Epithelial cell of prostate (primary cell): Measurements from ENCODE around the gene HPN.
"Not testable (repeated sequence)": the region's sequence is repeated elsewhere in the genome, so short reads cannot be mapped to it uniquely, and the experiment has no call there.

Experiments
- DNase-seq: peaks from one replicate; pipeline ENCODE4 v3.0.0-alpha.2; 2011; ENCODE audit warnings: low read depth, low spot score
- H3K27ac ChIP-seq: fragments of 450-650 bp; 2 replicates; pipeline ENCODE4 v1.5.1; 2017; ENCODE audit warnings: mild to moderate bottlenecking

HPN gene

DNA sequence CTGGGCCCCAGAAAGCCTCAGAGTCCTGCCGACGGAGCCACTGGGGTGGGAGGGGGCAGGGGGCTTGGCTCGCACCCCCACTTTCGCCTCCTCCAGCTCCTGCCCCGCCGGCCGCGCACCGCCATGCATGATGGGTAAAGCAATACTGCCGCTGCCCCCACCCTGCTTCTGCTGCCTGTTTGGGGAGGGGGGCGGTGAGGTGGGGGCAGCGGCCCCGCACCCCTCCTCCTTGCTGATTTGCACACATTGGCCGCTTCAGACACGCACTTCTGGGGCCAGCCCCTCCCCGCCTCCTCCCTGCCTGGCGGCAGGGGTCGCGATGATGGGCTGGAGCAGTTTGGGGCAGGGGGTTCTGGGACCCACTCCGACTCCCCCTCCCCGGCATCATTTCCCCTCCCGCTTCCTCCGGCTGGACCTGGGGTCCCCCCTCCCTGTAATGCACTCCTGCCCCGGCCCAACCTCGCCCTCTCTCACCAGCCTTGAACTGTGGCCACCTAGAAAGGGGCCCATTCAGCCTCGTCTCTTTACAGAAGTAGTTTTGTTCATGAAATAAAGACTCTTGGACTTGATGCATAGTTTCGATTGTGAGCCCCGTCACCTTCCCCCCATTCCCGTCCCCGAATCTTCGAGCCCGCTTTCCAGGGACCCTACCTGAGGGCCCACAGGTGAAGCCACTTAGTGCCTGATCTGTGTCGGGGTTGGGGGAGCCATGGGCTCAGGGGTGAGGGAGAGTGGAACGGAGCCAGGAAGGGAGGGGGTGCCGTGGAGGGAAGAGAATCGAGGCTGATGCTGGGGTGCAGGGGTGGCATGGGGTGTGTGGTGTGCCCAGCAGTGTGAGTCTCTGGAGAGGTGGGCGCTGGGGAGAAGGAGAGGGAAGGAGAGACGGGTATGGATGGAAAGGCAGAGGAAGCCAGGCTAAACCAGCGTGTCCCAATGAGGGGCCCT, 1.4 kb upstream of the HPN start:
- DNase-seq: no peak
- no peak overlapping the region for H3K27ac ChIP-seq

DNA sequence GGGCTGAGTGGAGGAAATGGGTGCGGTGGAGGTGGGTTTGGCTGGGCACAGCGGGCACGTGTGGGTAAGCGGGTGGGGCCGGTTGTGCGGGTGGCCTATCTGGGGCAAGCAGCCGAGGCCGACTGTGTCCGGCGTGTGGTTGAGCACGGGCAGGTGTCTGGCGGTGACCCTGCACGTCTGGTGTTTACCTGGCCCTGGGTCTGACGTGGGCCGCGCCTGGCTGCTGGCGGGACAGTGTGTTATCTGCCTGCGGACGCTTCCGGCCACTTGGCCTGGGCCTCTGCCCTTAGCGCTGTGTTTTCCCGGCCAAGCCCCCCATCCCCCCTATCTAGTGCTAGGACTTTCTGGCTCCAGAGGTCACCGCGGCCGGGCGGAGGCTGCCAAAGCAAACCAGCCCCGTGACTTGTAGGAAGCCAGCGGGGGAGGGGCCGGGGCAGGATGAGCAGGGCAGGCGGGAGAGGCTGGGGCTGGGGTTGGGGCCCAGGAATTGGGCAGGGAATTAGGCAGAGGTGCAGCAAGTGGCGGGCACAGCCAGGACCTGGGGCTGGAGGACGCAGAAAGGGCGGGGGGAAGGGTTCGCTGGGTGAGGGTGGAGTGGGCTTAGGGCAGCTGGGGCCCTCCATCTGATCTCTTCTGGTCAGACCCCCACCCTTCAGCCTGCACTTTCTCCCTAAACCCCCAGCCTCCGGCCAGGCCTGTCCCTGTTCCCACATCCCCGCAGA, 534 bp upstream of the HPN start:
- no peak for DNase-seq
- H3K27ac ChIP-seq: no peak overlapping the region

DNA sequence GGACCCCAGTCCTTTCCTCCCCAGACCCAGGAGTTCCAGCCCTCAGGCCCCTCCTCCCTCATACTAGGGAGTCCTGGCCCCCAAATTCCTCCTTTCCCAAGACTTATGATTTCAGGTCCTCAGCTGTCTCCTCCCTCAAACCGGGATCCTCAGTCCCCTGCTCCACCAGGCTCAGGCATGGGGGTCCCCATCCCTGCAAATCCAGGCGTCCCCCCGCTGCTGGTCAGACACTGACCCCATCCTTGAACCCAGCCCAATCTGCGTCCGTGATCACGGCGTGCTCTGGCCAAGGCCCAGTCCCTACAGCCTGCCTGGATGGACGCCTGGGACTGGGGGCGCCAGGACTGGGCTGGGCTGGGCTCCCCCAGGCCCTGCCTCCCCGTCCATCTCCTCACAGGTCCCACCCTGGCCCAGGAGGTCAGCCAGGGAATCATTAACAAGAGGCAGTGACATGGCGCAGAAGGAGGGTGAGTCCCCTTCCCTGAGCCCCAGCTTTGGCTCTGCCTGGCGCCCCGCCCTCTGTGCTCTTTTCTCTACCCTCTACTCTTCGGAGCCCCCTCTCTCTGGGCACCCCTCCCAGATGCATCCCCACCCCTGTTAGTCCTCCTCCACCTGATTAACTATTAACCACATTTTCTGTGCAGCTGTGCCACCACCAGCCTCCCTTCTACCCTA, 672 bp downstream of the HPN start:
- no peak for DNase-seq
- H3K27ac ChIP-seq: no peak overlapping the region

DNA sequence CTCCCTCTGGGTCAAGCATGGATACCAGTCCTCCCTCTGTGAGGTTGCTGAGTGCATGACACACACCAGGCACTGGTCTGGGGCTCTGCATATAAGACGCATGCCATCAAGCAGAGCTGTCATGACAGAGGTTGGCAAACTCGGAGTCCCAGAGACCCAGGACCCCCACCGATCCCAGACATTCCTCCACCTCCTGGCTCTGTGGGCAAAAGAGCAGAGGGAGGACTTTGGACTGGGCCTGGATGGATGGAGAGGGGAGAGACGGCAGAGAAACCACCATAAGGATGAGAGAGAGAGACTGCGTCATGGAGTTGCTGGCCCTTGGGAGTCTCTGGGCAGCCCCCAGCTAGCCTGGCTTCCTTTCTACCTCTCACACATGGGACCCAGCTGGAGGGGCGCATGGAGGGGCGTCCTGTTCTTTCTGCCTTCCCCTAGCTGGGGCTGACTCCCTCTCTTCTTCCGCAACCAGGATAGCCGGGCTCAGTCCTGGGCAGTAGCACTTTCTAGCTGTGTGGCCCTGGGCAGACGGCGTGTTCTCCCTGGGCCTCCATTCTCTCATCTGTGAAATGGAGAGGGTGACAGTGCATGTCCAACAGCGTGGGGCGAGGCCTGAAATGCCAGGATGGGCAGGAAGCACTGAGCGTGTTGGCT, 1.6 kb downstream of the HPN start:
- no peak overlapping the region for H3K27ac ChIP-seq
- DNase-seq: no peak

DNA sequence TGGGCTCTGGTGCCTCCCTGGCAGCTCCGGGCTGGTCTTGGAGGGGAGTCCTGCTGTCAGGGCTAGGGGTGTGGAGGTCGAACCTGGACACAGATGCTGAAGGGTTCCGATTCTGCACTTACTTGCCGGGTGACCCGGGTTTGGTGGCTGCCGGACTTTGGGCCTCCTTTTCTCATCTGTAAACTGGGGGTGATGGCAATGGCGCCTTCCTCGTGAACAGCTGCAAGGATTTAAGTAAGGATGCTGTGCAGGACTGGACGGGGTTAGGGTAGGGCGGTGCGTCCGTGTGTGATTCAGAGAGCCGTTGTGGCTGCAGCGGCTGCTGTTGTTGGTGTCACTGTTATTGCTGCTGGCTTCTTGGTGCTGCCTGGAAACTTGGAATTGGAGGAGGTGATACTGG, 2.4 kb downstream of the HPN start:
- no peak for DNase-seq
- no peak overlapping the region for H3K27ac ChIP-seq

DNA sequence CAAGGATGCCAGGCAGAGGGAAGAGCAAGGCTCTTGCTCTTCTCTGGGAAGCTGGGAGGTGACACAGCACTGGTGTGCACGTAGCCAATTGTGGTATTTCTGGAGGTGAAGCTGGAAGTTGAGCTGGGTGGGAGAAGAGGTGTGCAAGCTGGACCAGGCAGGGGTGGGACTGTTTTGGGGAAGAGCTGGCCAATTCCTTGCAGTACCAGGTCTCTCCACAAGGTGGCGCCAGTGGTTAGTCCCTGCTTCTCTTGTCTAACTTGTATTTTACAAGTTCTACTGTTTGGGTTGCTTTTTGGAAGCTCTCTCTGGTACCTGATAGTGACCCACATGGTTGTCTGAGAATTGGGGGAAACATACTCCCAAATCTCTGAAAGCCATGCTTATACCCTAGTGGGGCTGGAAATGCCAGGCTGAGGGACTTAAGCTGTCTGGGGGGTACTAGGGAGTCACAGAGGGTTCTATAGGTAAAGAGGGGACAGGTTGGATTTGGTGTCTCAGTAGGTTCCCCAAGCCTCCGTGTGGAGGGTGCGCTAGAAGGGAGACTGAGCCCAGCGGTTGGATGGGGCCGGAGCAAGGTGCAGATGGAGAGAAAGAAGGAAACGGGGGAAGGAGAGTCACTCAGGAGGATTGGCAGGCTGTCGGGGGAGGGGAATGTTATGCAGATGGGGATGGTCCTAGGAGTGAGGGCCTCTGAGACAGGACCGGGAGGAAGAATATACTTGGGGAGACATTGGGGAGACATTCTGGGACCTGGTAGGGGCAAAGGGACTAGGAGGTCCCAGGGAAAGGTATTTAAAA, 3.0 kb downstream of the HPN start:
- no peak overlapping the region for H3K27ac ChIP-seq
- DNase-seq: no peak

DNA sequence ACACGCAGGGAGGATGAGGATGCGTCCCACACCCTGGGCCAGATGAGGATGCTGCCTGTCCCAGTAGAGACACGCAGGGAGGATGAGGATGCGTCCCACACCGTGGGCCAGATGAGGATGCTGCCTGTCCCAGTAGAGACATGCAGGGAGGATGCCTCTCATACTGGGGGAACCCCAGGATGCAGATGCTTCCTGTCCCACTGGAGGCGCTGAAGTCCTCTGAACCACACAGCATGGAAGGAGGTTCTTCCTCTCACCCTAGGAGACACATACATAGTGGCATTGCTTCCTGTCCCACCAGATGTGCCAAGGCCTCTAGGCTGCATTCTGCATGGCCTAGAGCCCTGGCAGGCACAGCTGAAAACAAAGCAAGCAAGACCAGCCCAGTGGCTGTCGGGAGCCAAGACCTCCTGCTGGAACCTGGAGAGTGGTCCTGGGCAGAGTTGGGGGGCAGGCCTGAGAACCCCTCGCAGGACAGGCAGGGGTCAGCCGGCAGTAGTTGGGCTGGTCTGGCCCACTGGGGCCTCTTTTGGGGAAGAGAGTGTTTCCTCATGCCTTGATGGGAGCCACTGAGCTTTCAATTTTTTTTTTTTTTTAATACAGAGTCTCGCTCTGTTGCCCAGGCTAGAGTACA, 4.3 kb downstream of the HPN start:
- H3K27ac ChIP-seq: no peak overlapping the region
- DNase-seq: no peak

DNA sequence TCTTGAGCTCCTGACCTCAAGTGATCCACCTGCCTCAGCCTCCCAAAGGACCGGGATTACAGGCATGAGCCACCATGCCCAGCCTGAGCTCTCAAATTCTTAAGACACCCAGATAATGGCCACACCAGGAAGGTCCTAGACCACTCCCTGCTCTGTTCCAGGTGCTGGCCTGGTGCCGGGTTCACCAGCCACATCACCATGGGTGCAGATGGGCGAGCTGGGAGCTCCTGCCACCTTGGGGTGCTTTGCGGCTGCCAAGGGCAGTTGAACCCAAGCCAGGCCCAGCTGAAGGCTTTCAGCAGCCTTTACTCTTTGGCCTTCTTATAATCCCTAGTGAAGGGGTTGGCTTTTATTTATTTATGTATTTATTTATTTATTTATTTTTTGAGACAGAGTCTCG, 4.9 kb downstream of the HPN start:
- DNase-seq: no peak
- no peak overlapping the region for H3K27ac ChIP-seq

DNA sequence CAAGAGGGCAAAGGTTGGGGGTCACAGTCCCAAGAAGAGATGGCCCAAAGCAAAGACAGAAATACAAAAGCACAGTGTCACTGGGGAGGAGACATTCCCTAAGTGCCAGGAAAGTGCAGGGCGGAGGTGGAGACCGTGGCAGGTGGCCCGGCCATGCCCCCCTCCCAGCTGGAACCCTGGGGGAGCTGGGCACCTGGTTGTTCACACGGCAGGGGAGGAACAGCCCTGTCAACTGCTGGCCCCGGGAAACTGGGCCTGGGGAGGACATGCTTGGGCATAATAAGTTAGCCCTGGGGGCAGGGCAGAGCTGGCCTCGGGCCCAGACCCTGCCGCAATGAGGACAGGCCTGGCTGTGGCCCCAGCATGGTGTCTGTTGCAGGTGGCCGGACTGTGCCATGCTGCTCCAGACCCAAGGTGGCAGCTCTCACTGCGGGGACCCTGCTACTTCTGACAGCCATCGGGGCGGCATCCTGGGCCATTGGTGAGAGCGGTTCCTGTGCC, 7.4 kb downstream of the HPN start:
- no peak for DNase-seq
- H3K27ac ChIP-seq: no peak overlapping the region

DNA sequence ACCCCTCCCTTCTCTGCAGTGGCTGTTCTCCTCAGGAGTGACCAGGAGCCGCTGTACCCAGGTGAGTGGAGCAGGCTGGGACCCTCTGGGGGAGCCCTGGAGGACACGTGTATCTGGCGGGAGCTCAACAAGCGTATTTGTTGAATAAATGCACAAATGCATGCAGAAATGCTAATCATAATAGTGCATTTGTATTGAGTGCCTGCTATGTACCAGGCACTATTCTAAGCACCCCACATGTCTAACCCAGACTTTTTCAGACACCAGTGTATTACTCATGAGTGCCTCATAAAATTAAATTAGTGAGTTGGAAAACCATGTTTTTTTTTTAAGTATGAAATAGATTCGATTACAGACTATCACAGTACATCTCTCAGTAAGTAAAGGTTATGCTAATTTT, 7.9 kb downstream of the HPN start:
- no peak overlapping the region for H3K27ac ChIP-seq
- DNase-seq: no peak

DNA sequence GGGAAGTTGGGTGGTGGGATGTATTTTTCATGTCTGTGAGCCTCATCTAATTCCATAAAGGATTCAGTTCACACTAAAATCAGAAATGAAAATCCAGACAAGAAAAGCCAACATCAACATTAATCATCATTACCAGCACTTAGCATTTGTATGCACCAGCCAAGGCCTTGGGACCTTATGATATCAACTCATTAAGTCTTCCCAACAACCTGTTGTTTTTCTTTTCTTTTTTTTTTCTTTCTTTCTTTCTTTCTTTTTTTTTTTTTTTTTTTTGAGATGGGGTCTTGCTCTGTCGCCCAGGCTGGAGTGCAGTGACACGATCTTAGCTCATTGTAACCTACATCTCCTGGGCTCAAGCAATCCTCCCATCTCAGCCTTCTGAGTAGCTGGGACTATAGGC, 9.1 kb downstream of the HPN start:
- not testable (repeated sequence) for H3K27ac ChIP-seq, DNase-seq

DNA sequence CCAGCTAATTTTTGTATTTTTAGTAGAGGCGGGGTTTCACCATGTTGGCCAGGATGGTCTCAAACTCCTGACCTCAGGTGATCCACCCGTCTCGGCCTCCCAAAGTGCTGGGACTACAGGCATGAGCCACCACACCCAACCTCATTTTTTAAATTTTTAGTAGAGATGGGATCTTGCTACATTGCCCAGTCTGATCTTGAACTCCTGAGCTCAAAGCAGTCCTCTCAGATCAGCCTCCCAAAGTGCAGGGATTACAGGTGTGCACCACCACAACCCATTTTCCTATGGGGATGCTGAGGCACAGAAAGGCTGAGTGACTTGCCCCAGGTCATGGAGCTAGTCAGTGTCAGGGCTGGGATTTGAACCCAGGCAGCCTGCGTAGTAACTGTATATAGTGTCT, 9.7 kb downstream of the HPN start:
- not testable (repeated sequence) for DNase-seq, H3K27ac ChIP-seq

DNA sequence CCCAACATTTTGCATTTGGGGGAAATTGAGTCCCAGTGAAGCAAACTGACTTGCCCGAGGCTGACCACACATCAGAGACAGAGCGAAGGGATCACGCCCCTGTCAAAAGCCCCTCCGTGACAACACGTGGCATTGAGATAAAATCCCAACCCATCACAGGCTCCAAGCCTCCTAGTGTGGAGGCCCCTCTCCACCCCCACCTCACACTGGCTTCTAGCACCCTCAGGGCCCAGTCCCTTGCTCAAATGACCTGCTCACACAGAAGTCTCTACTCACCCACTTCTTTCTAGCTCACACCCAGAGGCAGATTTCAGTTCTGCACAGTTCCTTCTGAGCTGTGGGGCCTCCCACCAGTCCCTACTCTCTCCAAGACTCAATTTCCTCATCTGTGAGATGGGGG, 10.3 kb downstream of the HPN start:
- H3K27ac ChIP-seq: no peak overlapping the region
- DNase-seq: no peak

DNA sequence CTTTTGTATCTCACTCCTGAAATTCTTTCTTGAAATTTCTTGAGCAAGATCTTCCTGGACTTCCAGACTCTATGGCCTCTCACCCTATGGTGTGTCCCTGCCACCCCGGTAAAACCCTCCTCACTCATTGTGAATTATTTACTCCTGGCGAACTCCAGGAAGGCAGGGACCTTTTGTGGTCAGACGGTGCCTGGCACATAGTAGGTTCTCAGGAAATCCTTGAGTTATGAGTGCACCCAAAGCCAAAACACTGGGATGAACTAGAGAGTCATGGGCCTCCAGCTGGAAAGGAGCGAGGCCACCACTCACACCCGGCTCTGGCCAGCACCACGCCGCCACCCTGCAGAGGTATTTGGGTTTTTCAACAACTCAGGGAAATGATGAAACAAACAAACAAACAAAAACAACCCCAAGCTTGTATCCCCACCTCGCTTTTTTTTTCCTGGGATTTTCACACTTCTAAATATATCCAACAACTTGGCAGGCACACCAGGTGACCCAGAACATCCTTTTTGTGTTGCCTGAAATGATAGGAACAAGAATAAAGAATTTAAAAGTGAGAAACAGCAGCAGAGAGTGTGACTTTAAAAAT, 11.2 kb downstream of the HPN start:
- no peak overlapping the region for H3K27ac ChIP-seq
- no peak for DNase-seq

DNA sequence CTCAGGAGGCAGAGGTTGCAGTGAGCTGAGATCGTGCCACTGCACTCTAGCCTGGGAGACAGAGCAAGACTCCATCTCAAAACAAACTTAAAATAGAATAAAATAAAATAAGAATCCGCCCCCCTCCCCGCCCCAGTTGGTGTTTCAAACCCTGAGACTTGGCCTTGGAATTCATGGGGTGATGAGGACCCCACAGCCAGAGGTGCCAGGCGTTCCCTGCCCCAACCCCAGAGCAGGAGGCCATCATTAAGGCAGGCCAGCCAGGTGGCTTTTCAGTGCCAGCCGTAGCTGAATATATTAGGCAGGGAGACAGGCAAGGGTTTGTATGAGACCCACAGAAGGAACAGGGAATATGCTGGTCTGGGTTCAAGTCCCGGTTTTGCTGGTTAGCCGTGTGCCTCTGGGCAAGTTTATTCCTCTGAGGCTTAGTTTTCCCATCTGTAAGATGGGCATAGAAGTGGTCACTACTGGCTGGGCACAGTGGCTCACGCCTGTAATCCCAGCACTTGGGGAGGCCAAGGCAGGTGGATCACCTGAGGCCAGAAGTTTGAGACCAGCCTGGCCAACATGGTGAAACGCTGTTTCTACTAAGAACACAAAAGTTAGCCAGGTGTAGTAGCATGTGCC, 12.3 kb downstream of the HPN start:
- no peak for DNase-seq

DNA sequence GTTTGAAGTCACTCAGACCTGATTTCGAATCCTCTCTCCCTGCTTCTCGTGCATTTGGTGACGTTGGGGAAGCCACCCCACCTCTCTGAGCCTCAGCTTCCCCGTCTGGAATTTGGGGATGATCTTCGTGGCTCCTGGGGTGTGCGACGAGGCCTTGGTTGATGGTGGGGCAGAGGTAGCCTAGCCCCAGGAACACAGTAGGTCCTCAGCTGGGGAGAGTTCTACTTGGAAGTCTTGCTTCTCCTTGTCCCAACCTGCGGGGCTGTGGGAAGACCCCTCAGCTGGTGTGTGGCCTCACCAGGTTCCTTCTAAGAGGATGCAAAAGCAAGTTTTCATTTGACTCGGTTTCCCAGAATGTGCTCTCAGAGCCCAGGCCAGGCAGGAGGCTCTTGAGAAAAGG, 13.1 kb downstream of the HPN start:
- no peak overlapping the region for H3K27ac ChIP-seq
- no peak for DNase-seq

More for the DNA sequence above, 12.3 kb downstream of the HPN start:
- no peak overlapping the region for H3K27ac ChIP-seq

DNA sequence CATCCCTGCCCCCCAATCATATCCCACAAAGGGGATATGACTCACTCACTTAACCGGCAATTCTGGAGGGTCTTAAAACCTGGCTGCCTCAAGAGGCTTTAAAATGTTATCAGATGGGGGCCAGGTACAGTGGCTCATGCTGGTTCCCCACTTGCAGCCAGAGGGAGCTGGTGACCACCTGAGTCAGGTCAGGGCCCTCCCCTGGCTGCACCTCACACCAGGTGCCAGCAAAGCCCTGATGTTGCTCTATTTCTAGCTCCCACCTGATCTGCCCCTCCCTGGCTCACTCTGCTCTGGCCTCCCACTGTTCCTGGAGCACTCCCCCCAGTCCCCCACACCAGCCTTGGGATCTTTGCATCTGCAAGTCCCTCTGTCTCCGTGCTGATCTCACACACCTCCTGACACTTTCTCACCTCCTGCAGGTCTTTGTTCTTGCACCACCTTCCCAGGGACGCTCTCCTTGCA, 14.2 kb downstream of the HPN start:
- no peak overlapping the region for H3K27ac ChIP-seq
- DNase-seq: no peak

DNA sequence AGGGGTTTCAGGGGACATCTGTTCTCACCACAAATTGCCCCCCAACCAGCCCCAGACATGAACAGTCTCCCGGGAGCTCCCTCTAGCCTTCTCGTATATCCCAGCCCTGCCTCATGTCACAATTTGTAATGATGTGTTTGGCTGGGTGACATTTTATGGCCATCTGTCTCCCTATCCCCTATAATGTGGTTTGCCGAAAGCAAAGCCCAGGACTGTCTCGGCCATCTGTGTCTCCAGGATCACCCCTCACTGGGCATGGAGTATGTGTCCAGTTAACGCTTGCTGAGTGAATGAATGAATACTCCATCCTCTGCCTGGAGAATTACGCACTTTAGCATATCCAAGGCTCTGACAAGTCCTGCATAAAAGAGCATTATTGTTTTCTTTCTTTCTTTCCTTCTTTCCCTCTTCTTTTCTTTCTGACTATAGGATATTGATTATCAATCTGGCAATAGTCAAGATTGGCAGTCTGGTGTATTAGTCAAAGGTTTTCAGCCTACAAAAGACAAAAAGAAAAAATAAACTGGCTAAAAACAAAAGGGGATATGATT, 15.1 kb downstream of the HPN start:
- no peak overlapping the region for H3K27ac ChIP-seq
- DNase-seq: no peak
